DMS79 (cell line): ENCODE results near the gene CADPS.

Source experiments
- DNase-seq: peaks from one replicate; lab custom pipeline; 2025; lab: John Stamatoyannopoulos, UW

CADPS gene

GRCh38 chr3:62433396-62433795 is 441.8 kb downstream of the CADPS start:
- DNase-seq: no peak

DNA sequence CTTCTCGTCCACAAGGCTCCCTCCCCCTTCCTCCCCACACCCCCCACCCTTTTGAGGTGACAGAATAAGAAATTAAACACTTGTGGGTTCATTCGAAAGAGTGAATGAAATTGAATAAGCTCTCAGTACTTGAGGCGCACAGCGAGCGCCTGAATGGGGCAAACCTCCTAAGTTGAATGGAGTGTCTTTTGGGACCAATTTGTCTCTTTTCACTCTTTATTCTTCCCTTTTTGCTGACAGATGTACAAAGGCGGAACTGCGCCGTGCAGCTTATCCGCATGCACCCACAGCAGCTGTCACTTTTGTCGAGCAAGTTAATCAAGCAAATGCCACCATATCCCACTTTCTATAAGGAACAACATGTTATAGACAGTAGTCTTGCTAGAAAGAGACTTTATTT is 454.0 kb downstream of the CADPS start:
- no peak for DNase-seq

DNA sequence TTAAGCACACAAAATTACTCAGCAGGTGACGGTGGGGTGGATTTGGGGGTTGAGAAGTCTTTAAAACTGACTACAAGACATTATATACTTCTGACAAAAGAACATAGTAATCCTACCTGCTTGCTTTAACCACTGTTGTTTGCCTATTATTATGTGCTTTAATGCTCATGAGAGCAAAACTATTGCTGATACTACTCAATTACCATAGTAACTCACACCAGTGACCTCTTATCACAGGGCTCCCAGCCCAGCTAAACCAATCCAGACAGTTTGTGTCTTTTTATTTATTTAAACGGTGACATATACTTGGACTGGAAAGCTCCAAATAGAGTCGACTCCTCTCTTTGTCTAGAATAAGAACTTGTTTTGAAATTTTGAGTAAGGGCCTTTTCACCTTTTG is 459.1 kb downstream of the CADPS start:
- DNase-seq: no peak

- no peak for DNase-seq
These were observed 459.9 kb downstream of the CADPS start for GRCh38 chr3:62415312-62415801.

DNA sequence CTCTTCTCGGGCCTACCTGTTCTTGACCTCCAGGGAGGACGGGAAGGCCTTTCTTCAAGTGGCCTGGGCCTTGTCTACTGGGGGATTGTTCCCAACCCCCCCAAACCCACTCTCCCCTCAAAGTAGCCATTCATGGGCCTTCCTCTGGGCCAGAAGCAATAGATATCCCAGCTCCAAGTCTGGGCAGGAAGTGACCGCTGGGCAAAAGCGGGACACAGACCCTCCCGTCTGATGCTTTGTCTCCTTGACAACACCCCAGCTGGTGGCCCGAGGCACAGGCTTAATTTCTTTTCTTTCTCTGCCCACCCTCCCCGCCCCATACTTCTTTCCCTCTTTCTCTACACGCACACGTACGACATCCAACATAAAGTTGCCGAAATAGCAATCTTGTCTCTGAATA is 460.4 kb downstream of the CADPS start:
- no peak for DNase-seq

DNA sequence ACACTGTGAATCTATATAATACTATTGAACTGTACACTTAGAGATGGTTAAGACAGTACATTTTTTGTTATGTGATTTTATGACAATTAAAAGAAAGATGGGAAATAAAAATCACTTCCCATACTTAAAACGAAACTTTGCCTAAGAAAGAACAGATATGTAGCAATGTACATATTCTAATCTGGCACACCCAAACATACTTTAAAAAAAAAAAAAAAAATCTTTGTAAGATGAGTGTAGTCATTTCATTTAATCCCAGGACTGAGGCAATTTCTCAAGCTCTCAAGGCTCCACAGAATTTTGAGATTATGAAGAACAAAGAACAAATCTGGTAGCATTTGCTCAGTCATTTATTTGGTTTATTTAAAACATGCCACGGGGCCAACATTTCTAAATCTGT is 461.5 kb downstream of the CADPS start:
- no peak for DNase-seq

DNA sequence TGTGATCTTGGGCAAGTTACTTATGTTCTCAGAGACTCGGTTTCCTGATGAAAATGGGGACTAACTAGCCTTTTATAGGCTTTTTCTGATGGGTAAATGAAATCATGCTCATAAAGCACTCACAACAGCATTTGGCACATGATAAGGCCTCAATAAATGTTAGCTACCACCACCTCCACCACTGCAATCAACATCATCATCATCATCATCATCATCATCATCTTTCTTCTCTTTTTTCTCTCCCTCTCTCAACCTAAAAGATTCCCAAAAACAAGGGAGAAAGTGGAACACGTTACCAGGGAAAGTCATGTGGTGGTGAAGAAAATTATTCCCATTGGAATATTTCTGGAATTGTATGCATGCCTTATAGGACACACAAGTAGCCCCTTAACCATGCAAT is 468.3 kb downstream of the CADPS start:
- DNase-seq: no peak

- DNase-seq: no peak
These were observed 469.6 kb downstream of the CADPS start for GRCh38 chr3:62405566-62405965.

GRCh38 chr3:62405135-62405534 is 470.1 kb downstream of the CADPS start:
- DNase-seq: no peak

DNA sequence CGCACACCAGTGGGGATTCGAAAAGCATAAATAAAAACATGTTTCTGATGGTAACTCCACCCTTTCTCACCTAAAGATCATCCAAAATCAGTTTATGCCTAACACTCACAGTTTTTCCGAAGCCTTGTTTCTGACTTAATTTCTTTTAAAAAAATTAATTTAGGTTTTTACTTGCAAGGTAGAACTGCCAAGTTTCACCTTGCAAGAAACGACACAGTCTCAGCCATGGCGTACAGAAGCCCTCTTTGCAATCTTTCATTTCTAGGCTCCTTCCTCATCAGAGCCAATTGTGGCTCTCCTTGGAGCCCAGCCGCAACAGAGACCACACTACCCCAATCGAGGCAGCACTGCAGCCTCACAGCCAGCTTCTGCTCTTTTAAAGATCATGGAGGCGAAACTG is 470.9 kb downstream of the CADPS start:
- DNase-seq: no peak

DNA sequence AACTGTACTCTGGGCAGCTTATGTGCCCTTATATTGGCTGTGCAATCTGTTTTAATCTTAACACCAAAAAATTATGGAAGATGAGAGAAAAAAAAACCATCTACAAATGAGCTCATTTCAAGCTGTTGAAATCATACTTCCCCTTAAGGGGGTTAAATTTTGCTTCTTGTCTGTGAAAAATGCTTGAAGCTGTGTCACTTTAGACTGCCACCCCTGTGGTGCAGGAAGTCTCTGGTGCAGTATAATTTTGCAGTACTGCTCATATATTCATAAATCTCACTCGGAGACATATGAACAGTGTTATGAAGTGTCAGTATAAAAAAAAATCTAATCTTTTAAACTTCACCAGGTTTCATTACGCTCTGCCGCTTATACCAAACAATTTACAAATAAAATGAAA is 471.5 kb downstream of the CADPS start:
- DNase-seq: no peak

DNA sequence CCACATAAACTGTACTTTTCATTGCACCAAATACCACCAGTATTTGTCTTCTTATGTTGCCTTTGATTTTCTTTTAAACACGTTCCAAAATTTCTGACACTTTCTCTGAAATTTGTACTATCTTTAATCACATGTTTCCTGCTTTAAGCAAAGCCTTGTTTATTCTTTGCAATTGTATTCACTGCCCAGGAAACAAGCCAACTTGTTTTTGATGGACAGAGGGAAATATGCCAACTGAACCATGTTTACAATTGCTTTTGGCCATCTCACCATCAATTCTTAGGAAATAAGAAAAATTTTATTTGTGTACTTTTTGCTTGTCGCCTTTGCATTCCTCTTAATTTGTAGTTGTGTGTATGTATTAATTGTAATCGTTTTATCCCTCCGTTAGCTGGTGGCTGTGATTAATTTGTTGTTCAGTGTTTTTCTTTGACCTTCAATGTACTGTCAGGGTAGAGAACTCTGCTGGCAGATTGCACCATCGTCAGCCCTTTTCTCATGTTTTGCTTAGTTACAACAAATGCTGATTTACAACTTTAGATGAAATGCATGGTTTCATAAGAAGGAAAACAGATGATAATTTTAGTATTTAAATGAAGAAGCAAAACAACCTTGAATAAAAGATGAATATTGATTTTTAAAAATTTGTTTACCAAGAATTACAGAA is 482.5 kb downstream of the CADPS start:
- no peak for DNase-seq

DNA sequence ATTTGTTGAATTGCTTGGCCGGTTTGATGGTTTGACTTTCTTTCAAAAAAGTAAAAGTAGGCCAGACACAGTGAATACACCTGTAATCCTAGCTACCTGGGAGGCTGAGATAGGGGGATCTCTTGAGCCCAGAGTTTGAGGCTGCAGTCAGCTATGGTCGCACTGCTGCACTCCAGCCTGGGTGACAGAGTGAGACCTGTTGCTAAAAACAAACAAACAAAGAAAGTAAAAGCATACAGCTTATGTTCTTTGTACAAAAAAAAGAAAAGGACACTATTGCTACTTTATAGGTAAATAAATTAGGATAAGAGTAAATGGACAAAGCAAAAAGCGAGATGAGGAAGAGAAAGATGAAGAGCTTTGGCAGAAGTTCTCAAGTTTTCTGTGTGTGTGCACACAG is 488.0 kb downstream of the CADPS start:
- no peak for DNase-seq

DNA sequence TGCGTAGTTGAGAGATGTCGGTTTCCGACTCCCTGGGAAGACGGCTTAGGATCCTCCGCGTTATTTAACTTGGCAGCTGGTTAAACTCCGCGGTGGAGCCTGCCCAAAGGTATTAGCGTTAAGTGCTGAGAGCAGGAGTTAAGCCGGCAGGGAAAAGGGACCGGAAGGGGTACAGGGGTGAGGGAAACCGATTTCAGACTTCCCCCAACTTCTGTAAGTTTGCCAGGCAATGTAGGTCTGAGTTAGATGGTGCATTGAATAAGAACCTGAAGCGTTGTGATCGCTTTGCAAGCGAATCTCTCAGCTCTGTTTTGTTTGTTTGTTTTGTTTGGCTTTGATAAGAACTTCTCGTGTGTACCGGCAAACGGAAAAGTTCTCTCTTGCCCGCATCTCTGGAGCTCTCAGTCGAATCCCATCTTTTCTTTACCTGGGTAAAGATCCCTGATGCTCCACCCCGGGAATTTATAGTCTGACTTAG is 495.9 kb downstream of the CADPS start:
- no peak for DNase-seq

GRCh38 chr3:62378921-62379320 is 496.3 kb downstream of the CADPS start:
- DNase-seq: no peak

DNA sequence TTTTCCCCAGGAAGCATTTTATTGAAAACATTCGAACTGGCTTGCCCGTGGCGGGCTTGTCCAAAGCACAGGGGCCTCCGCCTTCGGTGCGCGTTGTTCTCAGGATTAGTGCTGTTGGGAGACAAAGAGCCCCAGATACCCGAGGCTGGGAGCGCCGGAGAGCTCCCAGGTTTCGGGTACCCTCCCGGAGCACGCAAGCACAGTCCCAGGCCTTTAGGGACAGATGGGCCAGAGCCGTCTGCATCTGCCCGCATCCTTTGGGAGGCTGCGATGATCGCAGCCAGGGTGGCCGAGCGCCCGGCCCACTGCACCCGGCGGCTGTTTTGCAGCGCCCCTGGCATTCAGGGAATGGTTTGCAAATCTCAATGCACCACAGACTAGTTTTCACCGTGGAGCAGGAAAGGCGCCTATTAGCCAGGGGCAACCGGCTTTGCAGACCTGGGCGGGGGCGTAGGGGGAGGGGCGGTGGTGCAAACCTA is 496.9 kb downstream of the CADPS start:
- no peak for DNase-seq

DNA sequence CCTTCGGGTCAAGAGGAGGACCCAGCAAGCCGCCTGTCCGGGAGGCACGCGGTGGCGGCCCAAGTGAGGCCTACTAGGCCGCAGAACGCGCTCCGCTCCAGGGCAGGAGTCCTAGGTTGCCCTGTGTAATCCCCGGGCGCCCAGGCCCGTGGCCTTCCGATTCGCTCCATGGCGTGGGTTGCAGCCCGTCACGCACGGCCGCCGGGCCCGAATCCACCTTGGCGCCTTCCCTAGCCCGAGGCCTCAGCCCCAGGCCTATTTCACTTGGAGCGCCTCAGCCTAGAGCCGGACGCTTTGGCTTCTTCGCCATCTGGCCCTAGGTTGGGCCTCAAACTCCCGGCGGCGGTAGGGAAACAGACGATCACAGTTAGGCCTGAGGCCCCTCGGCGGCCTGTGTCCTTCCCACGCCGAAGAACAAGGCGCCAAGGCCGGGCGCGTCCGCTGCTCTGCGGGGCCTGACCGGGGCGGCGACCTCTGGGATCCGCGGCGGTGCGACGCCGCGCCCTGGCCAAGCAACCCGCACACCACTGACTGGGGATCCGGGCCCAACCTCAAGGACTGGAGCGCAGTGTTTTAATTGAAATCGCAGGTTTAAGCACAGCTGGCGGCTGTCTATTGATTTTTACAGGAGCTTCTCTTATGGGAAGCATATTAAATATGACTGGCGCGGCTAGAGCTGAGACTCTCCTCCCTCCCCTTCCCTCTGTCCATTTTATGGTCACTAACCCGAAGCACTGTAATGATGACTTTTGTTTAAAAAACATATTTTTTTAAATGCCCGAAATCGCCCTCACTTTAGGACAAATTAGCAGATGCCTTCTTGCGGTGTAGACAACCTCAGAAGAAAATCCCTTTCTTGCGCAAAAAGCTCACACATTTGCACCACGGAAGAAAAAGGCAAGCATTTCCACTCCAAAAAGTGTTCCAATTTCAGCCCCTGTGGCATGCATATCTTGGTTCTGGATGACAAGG is 498.0 kb downstream of the CADPS start:
- DNase-seq: no peak

DNA sequence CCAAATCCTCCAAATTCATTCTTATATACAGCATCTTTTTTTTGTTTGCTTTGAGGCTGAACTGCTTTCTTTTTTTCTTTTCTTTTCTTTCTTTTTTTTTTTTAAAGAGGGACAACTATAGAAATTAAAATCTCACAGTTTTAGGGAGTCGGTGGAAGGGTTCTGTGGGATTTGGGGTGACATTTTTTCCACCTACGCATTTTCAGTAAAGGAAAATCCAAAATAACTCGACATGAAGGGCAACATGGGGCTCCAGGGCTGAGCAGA is 498.8 kb downstream of the CADPS start:
- no peak for DNase-seq

DNA sequence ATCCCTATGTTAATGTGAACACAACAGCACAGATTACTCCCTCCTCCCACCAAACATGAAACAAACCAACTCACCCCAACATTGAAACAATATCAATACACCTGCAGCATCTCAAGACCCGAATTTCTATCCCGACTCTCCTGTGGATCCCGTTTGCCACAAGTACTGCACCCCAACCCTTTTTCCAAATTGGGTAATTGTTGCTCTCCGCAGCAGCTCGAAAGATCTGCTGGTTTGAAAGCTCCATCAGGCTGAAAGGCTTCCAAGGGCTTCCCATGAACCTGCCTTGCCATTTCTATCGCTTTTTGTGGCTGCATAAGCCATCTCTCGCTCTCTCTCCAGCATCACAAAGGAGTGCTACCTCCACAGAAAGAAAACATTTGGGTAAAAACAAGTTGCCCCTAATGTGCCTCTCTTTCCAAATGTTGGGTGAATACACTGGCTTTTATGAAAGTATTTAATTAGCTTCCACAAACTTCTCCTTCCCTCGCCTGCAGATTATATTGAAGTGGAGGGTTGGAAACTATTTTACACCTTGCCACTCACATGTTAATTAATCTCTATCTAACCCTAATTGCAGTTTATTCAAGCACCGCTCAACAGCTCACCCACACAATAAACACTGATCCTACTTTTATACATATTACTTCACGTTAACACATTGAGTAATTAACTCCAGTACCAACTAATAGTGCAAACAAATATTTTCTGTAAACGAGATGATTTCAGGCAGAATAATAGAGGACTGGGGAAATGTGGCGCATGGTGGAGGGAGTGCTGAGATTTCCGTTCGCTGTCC is 499.4 kb downstream of the CADPS start:
- no peak for DNase-seq

GRCh38 chr3:62374341-62375218 is 500.6 kb downstream of the CADPS start:
- no peak for DNase-seq

- no peak for DNase-seq
These were observed 501.4 kb downstream of the CADPS start for GRCh38 chr3:62373714-62374333.
